RWPE2 (cell line): ENCODE data around the gene ZNF664.

Experiments used
- ATAC-seq: fragments of 200-7000 bp; cut with Tn5 transposase; 3 replicates; pipeline ENCODE4 v1.9.1; 2021; ENCODE audit warnings: low read depth
- DNase-seq: peaks from one replicate; pipeline ENCODE4 v3.0.0-alpha.2; 2020; ENCODE audit warnings: low spot score
- H3K27ac ChIP-seq: fragments of 450-650 bp; 2 replicates; pipeline ENCODE4 v1.5.1; 2017; ENCODE audit warnings: mild to moderate bottlenecking; ENCODE audit not compliant: poor library complexity, severe bottlenecking
- H3K27me3 ChIP-seq: fragments of 250-450 bp; sonication (Bioruptor Pico); 2 replicates; pipeline ENCODE4 v1.5.1; 2021; ENCODE audit warnings: mild to moderate bottlenecking, moderate library complexity; ENCODE audit not compliant: insufficient read depth, poor library complexity, severe bottlenecking
- H3K36me3 ChIP-seq: fragments of 250-450 bp; sonication (Bioruptor Pico); 2 replicates; pipeline ENCODE4 v1.5.1; 2020; ENCODE audit warnings: low read depth, mild to moderate bottlenecking, moderate library complexity
- H3K4me1 ChIP-seq: fragments of 250-450 bp; sonication (Bioruptor Pico); 2 replicates; pipeline ENCODE4 v1.5.1; 2021; ENCODE audit warnings: mild to moderate bottlenecking, moderate library complexity; ENCODE audit not compliant: insufficient read depth, poor library complexity, severe bottlenecking
- H3K4me3 ChIP-seq: fragments of 250-450 bp; sonication (Bioruptor Pico); 2 replicates; pipeline ENCODE4 v1.5.1; 2021; ENCODE audit warnings: mild to moderate bottlenecking, moderate library complexity; ENCODE audit not compliant: severe bottlenecking
- H3K9me3 ChIP-seq: fragments of 250-450 bp; sonication (Bioruptor Pico); 2 replicates; pipeline ENCODE4 v1.5.1; 2021; ENCODE audit warnings: mild to moderate bottlenecking, moderate library complexity; ENCODE audit not compliant: severe bottlenecking
- CTCF ChIP-seq: fragments of 450-650 bp; IDR thresholded peaks from one replicate; pipeline ENCODE4 v1.5.1; 2017; ENCODE audit warnings: mild to moderate bottlenecking, moderate library complexity; ENCODE audit not compliant: poor library complexity, severe bottlenecking

The ZNF664 gene

GRCh38 chr12:123934829-123935228 lies 38.2 kb upstream of the ZNF664 start:
- DNase-seq (no peak), ATAC-seq (peak; percentile 55)
- Histone ChIP-seq H3K27ac (no peak overlapping the region), H3K4me3 (no peak overlapping the region), H3K36me3 (no peaks in the 10 kb centered on the region), H3K4me1 (no peaks in the 10 kb centered on the region), H3K27me3 (peaks cover 15% of the 10 kb centered on the region), H3K9me3 (no peaks in the 10 kb centered on the region)
- no peak for TF ChIP-seq CTCF

- H3K36me3 ChIP-seq: no peaks in the 10 kb centered on the region
- no peak overlapping the region for H3K27ac ChIP-seq
- H3K4me3 ChIP-seq: no peak overlapping the region
- DNase-seq (no peak), ATAC-seq (no peak)
- peaks cover 15% of the 10 kb centered on the region for H3K27me3 ChIP-seq
- no peaks in the 10 kb centered on the region for H3K9me3 ChIP-seq
- no peak for TF ChIP-seq CTCF
- no peaks in the 10 kb centered on the region for H3K4me1 ChIP-seq
Measured at GRCh38 chr12:123935956-123936355, 37.1 kb upstream of the ZNF664 start.

- H3K27ac ChIP-seq: no peak overlapping the region
- ATAC-seq (no peak), DNase-seq (no peak)
- no peaks in the 10 kb centered on the region for H3K4me1 ChIP-seq
- H3K36me3 ChIP-seq: peaks cover under 1% of the 10 kb centered on the region; the same call in 1 of the 2 replicates
- H3K9me3 ChIP-seq: no peaks in the 10 kb centered on the region
- no peak for TF ChIP-seq CTCF
- peaks cover 15% of the 10 kb centered on the region for H3K27me3 ChIP-seq
- H3K4me3 ChIP-seq: no peak overlapping the region
Measured at GRCh38 chr12:123936471-123936870, 36.5 kb upstream of the ZNF664 start.

GRCh38 chr12:123936956-123937706 lies 35.9 kb upstream of the ZNF664 start:
- peaks cover 5% of the 10 kb centered on the region; the same call in 1 of the 2 replicates for H3K36me3 ChIP-seq
- DNase-seq (no peak), ATAC-seq (no peak)
- peaks cover 11% of the 10 kb centered on the region for H3K27me3 ChIP-seq
- no peak for TF ChIP-seq CTCF
- no peak overlapping the region for H3K27ac ChIP-seq
- no peaks in the 10 kb centered on the region for H3K4me1 ChIP-seq
- no peaks in the 10 kb centered on the region for H3K9me3 ChIP-seq
- no peak overlapping the region for H3K4me3 ChIP-seq
